ENCODE results near the gene RAD21L1. TPM values are rescaled to one million over a fixed set of nuclear protein-coding genes. Genes with fewer than 3 reads are reported as not detected.
"Not testable (repeated sequence)": the region's sequence is repeated elsewhere in the genome, so short reads cannot be mapped to it uniquely, and the experiment has no call there.

Gene RAD21L1
- total RNA-seq, 1 donor from 2014 or later: not detected

DNA sequence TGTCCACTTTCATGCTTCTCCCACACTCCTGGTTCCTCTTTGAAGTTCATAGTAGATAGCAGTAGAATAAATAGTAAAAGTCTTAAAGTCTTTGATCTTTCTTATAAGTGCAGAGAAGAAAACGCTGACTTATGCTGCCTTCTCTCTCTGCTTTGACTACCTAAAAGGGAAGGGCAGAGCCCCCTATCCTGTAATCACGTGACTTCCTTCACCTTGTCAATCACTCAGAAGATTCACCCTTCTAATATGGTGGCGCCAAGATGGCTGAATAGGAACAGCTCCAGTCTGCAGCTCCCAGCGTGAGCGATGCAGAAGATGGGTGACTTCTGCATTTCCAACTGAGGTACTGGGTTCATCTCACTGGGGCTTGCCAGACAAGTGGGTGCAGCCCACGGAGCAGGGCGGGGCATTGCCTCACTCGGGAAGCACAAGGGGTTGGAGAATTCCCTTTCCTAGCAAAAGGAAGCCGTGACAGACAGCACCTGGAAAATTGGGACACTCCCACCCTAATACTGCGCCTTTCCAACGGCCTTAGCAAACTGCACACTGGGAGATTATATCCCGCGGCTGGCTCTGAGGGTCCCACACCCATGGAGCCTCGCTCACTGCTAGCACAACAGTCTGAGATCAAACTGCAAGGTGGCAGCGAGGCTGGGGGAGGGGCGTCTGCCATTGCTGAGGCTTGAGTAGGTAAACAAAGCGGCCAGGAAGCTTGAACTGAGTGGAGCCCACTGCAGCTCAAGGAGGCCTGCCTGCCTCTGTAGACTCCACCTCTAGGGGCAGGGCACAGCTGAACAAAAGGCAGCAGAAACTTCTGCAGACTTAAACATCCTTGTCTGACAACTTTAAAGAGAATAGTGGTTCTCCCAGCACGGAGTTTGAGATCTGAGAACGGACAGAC, 9.1 kb upstream of the RAD21L1 start:
- peaks cover 32% of the 10 kb centered on the region for H3K4me1 Mint-ChIP-seq (ENCODE audit: low read depth)
- H3K36me3 Mint-ChIP-seq (ENCODE audit: low read depth); DNase-seq (ENCODE audit: low spot score); H3K4me3 Mint-ChIP-seq (ENCODE audit: low read depth); H3K9me3 Mint-ChIP-seq: not testable (repeated sequence)
- peak overlapping the region; percentile 35 for H3K27ac Mint-ChIP-seq
- peaks cover 22% of the 10 kb centered on the region for H3K27me3 Mint-ChIP-seq (ENCODE audit: low read depth)
- intact Hi-C loops (cut with micrococcal nuclease): loop anchor here (10.0 kb wide), 2 partner anchors 242 to 248 kb away; partner anchors contain the start of gene NSFL1C

DNA sequence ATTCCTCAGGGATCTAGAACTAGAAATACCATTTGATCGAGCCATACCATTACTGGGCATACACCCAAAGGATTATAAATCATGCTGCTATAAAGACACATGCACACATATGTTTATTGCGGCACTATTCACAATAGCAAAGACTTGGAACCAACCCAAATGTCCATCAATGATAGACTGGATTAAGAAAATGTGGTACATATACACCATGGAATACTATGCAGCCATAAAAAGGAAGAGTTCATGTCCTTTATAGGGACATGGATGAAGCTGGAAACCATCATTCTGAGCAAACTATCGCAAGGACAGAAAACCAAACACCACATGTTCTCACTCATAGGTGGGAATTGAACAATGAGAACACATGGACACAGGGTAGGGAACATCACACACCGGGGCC, 3.1 kb upstream of the RAD21L1 start:
- H3K4me1 Mint-ChIP-seq (ENCODE audit: low read depth); H3K36me3 Mint-ChIP-seq (ENCODE audit: low read depth); H3K27ac Mint-ChIP-seq; intact Hi-C loops (cut with micrococcal nuclease); H3K4me3 Mint-ChIP-seq (ENCODE audit: low read depth); DNase-seq (ENCODE audit: low spot score); H3K9me3 Mint-ChIP-seq: not testable (repeated sequence)
- H3K27me3 Mint-ChIP-seq (ENCODE audit: low read depth): peaks cover 34% of the 10 kb centered on the region

DNA sequence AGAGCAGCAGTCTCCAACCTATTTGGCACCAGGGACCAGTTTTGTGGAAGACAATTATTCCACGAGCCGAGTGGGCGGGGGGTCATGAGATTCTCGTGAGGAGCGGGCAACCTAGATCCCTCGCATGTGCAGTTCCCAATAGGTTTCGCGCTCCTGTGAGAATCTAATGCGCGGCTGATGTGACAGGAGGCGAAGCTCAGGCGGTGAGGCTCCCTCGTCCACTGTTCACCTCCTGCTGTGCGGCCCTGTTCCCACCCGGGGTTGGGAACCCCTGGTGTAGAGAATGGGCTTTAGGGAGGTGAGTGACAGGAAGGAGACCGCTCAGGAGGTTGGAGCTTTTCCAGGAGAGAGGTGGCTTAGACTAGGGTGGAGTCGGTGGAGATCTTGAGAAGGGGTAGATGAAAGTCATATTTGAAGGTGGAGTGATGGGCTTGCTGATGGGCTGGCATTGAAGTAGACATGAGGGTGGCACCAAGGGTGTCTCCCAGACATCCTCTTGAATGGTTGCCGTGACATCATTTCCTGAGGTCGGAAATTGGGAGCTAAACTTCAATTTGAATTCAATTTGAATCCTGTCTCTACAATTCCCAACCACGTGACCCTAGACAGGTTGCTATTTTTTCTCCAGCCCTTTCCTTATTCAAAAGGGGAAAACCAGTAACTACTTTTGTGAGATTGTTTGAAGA, 1.5 kb upstream of the RAD21L1 start:
- no peak for DNase-seq (ENCODE audit: low spot score)
- Mint-ChIP-seq H3K27me3 (ENCODE audit: low read depth) (peaks cover 36% of the 10 kb centered on the region), H3K36me3 (ENCODE audit: low read depth) (no peaks in the 10 kb centered on the region), H3K9me3 (no peaks in the 10 kb centered on the region), H3K4me1 (ENCODE audit: low read depth) (peaks cover 8% of the 10 kb centered on the region), H3K4me3 (ENCODE audit: low read depth) (peak overlapping the region; percentile 23), H3K27ac (no peak overlapping the region)
- intact Hi-C loops (cut with micrococcal nuclease): no loop called here

DNA sequence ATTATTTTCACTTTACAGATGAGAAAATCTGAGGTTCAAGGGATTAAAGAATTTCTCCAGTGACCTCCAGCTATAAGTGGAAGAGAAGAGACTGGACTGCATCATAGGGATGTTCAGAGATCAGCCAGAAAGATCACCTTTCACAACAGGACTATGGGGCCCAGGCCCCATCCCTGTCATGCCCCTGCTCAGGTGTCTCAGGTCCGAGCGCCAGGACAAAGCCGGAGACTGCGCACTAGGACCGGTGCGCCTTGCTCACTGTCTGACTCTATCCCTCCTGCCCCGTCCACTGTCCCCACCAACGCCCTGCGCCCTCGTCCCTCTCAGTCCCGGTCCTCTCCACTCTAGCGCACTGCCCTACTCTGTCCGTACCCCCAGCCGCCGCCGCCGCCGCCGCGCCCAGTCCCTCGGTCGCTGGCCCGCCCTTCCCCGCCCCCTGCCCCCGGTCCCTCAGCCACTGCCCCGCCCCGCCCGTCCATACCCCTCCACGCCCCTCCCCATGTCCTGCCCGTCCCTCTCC, 521 bp upstream of the RAD21L1 start:
- Mint-ChIP-seq H3K4me1 (ENCODE audit: low read depth) (peaks cover 8% of the 10 kb centered on the region), H3K27ac (no peak overlapping the region), H3K9me3 (no peaks in the 10 kb centered on the region), H3K4me3 (ENCODE audit: low read depth) (peak overlapping the region; percentile 76), H3K36me3 (ENCODE audit: low read depth) (no peaks in the 10 kb centered on the region), H3K27me3 (ENCODE audit: low read depth) (peaks cover 34% of the 10 kb centered on the region)
- no peak for DNase-seq (ENCODE audit: low spot score)
- intact Hi-C loops (cut with micrococcal nuclease): loop anchor here (5.0 kb wide), 2 partner anchors 42 to 212 kb away; partner anchors contain the start of gene SNPH

DNA sequence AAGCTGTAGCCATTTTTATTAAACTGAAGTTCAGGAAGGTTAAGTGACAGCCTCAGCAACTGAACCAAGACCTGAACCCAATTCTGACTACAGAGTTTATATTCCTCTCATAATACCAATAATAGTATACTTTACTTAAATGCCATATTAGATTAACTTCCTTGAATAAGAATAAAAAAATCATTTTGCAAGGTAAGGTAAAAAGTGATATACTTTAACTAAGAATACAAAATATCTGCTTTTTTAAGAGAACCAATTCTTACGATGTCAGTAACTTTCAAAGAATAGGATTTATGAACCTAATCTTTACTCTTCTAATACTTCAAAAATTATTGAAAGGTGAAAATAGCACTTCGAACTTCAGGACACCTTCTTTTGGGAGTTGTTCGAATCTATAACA, 3.7 kb downstream of the RAD21L1 start:
- Mint-ChIP-seq H3K4me1 (ENCODE audit: low read depth) (peaks cover 11% of the 10 kb centered on the region), H3K36me3 (ENCODE audit: low read depth) (no peaks in the 10 kb centered on the region), H3K4me3 (ENCODE audit: low read depth) (no peak overlapping the region), H3K27ac (no peak overlapping the region), H3K27me3 (ENCODE audit: low read depth) (peaks cover 31% of the 10 kb centered on the region), H3K9me3 (no peaks in the 10 kb centered on the region)
- intact Hi-C loops (cut with micrococcal nuclease): loop anchor here (5.0 kb wide), 2 partner anchors 38 to 208 kb away; partner anchors contain the start of gene SNPH
- DNase-seq (ENCODE audit: low spot score): no peak

DNA sequence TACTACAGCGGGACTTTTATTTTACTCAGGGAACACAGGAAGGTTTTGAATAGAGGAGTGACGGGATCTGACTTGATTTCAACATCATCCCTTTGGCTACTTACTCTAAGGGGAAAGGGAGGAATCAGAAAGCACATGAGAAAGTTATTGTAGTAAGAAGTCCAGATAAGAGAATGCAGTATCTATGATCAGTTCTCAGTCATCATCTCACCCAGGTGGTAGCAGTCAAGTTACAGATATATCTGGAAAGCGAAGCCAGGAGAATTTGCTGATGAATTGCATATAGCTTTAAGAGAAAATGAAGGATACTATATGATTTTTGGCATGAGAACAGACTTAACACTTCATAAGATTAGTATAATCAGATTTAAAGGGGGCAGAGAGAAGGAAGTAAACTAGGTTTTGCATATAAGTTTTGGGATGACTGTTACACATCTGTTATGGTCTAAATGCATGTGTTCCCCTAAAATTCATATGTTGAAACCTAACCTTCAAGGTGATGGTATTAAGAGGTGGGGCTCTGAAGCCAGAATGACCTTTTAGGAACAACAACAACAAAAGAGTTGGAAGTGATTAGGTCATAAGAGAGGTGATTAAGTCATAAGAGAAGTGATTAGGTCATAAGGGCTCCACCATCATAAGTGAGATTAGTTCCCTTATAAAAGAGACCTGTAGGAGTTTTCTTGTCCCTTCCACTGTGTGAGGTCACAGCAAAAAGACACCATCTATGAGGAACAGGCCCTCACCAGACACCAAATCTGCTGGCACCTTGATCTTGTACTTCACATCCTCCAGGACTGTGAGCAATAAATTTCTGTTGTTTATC, 6.7 kb downstream of the RAD21L1 start:
- Mint-ChIP-seq H3K27me3 (ENCODE audit: low read depth) (peaks cover 29% of the 10 kb centered on the region), H3K36me3 (ENCODE audit: low read depth) (no peaks in the 10 kb centered on the region), H3K9me3 (no peaks in the 10 kb centered on the region), H3K4me1 (ENCODE audit: low read depth) (peaks cover 11% of the 10 kb centered on the region), H3K27ac (no peak overlapping the region), H3K4me3 (ENCODE audit: low read depth) (no peak overlapping the region)
- intact Hi-C loops (cut with micrococcal nuclease): no loop called here
- DNase-seq (ENCODE audit: low spot score): no peak

- DNase-seq (ENCODE audit: low spot score): no peak
- H3K9me3 Mint-ChIP-seq: no peaks in the 10 kb centered on the region
- H3K4me1 Mint-ChIP-seq (ENCODE audit: low read depth): peaks cover 6% of the 10 kb centered on the region
- H3K36me3 Mint-ChIP-seq (ENCODE audit: low read depth): no peaks in the 10 kb centered on the region
- H3K27me3 Mint-ChIP-seq (ENCODE audit: low read depth): peaks cover 20% of the 10 kb centered on the region
- intact Hi-C loops (cut with micrococcal nuclease): no loop called here
- H3K27ac Mint-ChIP-seq: no peak overlapping the region
- no peak overlapping the region for H3K4me3 Mint-ChIP-seq (ENCODE audit: low read depth)
These were observed 14.7 kb downstream of the RAD21L1 start for GRCh38 chr20:1240549-1240948.

GRCh38 chr20:1241456-1241855, 15.6 kb downstream of the RAD21L1 start:
- H3K36me3 Mint-ChIP-seq (ENCODE audit: low read depth): no peaks in the 10 kb centered on the region
- DNase-seq (ENCODE audit: low spot score): no peak
- no peak overlapping the region for H3K4me3 Mint-ChIP-seq (ENCODE audit: low read depth)
- H3K27ac Mint-ChIP-seq: no peak overlapping the region
- no peaks in the 10 kb centered on the region for H3K9me3 Mint-ChIP-seq
- peaks cover 6% of the 10 kb centered on the region for H3K4me1 Mint-ChIP-seq (ENCODE audit: low read depth)
- intact Hi-C loops (cut with micrococcal nuclease): no loop called here
- H3K27me3 Mint-ChIP-seq (ENCODE audit: low read depth): peaks cover 16% of the 10 kb centered on the region

DNA sequence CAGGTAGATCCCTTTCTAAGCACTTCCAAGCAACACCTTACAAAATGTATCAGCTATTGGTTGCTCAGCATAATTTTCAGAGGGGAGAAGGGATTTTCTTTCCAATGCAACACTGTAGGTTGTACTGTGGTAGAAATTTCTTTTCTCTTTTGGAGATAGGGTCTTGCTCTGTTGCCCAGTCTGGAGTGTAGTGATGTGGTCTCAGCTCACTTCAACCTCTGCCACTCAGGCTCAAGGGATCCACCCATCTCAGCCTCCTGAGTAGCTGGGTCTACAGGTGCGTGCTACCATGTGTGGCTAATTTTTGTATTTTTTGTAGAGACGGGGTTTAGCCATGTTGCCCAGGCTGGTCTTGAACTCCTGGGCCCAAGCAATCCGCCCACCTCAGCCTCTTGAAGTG, 16.3 kb downstream of the RAD21L1 start:
- intact Hi-C loops (cut with micrococcal nuclease): no loop called here
- H3K4me1 Mint-ChIP-seq (ENCODE audit: low read depth): peaks cover 6% of the 10 kb centered on the region
- no peak overlapping the region for H3K4me3 Mint-ChIP-seq (ENCODE audit: low read depth)
- H3K27me3 Mint-ChIP-seq (ENCODE audit: low read depth): peaks cover 13% of the 10 kb centered on the region
- DNase-seq (ENCODE audit: low spot score): no peak
- H3K9me3 Mint-ChIP-seq: no peaks in the 10 kb centered on the region
- H3K36me3 Mint-ChIP-seq (ENCODE audit: low read depth): no peaks in the 10 kb centered on the region
- H3K27ac Mint-ChIP-seq: no peak overlapping the region

DNA sequence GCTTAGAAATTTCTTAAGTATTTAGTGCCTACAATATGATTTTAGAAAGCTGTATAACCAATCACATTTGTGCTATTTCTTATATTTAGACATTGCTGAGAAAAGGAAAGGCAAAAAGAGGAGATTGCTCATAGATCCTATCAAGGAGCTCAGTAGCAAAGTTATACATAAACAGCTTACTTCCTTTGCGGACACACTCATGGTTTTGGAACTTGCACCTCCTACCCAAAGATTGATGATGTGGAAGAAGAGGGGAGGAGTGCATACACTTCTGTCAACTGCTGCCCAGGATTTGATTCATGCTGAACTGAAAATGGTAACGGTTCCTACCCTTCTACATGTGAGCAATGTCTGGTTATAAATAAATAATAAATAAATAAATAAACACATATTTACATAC, 16.7 kb downstream of the RAD21L1 start:
- peaks cover 6% of the 10 kb centered on the region for H3K4me1 Mint-ChIP-seq (ENCODE audit: low read depth)
- H3K27ac Mint-ChIP-seq: no peak overlapping the region
- H3K4me3 Mint-ChIP-seq (ENCODE audit: low read depth): no peak overlapping the region
- no peaks in the 10 kb centered on the region for H3K9me3 Mint-ChIP-seq
- intact Hi-C loops (cut with micrococcal nuclease): no loop called here
- peaks cover 13% of the 10 kb centered on the region for H3K27me3 Mint-ChIP-seq (ENCODE audit: low read depth)
- no peaks in the 10 kb centered on the region for H3K36me3 Mint-ChIP-seq (ENCODE audit: low read depth)
- DNase-seq (ENCODE audit: low spot score): no peak

DNA sequence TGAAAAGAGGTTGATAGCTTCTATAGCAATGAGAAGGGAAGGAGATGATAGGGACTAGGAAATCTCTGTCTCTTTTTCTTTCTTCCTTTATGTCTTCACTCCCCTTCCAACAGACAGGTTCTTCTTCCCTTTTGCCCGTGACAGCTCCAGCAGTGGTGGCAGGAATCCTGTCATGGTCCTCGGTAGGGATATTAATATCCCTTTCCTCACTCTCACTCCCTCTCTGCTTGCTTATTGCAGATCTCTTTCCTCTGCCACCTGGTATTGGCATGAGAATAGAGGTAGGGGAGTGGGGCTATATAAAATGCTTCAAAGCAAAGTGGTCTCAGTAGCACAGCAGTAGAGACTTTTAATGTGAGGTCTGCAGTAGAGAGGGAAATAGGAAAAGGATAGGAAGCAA, 19.7 kb downstream of the RAD21L1 start:
- Mint-ChIP-seq H3K36me3 (ENCODE audit: low read depth) (no peaks in the 10 kb centered on the region), H3K27me3 (ENCODE audit: low read depth) (peaks cover 8% of the 10 kb centered on the region), H3K9me3 (peaks cover under 1% of the 10 kb centered on the region), H3K27ac (no peak overlapping the region), H3K4me1 (ENCODE audit: low read depth) (peaks cover 6% of the 10 kb centered on the region), H3K4me3 (ENCODE audit: low read depth) (no peak overlapping the region)
- no peak for DNase-seq (ENCODE audit: low spot score)
- intact Hi-C loops (cut with micrococcal nuclease): no loop called here

DNA sequence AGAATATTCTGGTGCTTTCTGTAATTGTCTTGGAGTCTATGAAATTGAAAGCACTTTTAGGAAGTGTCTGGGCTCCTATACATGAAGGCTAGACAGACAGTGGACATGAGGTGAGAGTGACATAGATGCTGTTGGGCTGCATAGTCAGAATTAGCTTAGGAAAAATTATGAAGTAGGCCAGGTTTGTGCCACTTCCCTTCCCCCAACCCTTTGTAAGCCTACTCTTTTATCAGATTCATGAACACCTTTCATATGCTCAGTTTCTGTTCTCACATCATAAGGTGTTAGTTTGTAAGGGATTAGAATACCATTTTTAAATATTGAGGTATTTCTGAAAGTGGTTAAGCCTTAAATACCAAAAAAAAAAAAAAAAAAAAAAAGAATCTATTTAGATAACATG, 21.8 kb downstream of the RAD21L1 start:
- Mint-ChIP-seq H3K4me1 (ENCODE audit: low read depth) (peaks cover 8% of the 10 kb centered on the region), H3K4me3 (ENCODE audit: low read depth) (no peak overlapping the region), H3K27me3 (ENCODE audit: low read depth) (peaks cover 14% of the 10 kb centered on the region), H3K36me3 (ENCODE audit: low read depth) (no peaks in the 10 kb centered on the region), H3K27ac (no peak overlapping the region), H3K9me3 (peaks cover 7% of the 10 kb centered on the region)
- intact Hi-C loops (cut with micrococcal nuclease): no loop called here
- no peak for DNase-seq (ENCODE audit: low spot score)
